ENCODE measurements around the gene EDARADD. TPM values are rescaled to one million over a fixed set of nuclear protein-coding genes. Genes with fewer than 3 reads are reported as not detected.

The EDARADD gene
- total RNA-seq, 1 donor from 2014 or later: 1.4 TPM

GRCh38 chr1:236515443-236515958 lies 121.4 kb downstream of the EDARADD start:
- Mint-ChIP-seq H3K27ac (no peak overlapping the region), H3K4me1 (no peaks in the 10 kb centered on the region), H3K4me3 (no peak overlapping the region), H3K9me3 (no peaks in the 10 kb centered on the region), H3K27me3 (ENCODE audit: insufficient read depth, low read depth) (peaks cover 4% of the 10 kb centered on the region), H3K36me3 (no peaks in the 10 kb centered on the region)
- Histone ChIP-seq H4K20me1 (ENCODE audit: low read depth) (no peaks in the 10 kb centered on the region), H3K27me3 (no peaks in the 10 kb centered on the region), H3K4me3 (no peak overlapping the region), H3F3A (ENCODE audit: low read depth) (no peaks in the 10 kb centered on the region), H3K4me2 (no peak overlapping the region), H3K9me3 (ENCODE audit: low read depth) (no peaks in the 10 kb centered on the region), H3K79me2 (ENCODE audit: low read depth) (no peaks in the 10 kb centered on the region), H3K4me1 (no peaks in the 10 kb centered on the region), H3K36me3 (no peaks in the 10 kb centered on the region), H3K27ac (no peak overlapping the region), H3K9ac (no peak overlapping the region), H2AFZ (replicated peaks) (no peak overlapping the region)
- DNase-seq (ENCODE audit: low spot score): no peak
- TF ChIP-seq CTCF (IDR thresholded peaks at IDR 0.05) (no peak), EZH2phosphoT487 (IDR thresholded peaks at IDR 0.05) (no peak), EZH2 (IDR thresholded peaks at IDR 0.05) (no peak)

- H4K20me1 ChIP-seq (ENCODE audit: low read depth): no peaks in the 10 kb centered on the region
Measured at GRCh38 chr1:236516929-236517704, 123.0 kb downstream of the EDARADD start.

GRCh38 chr1:236518322-236518721 lies 124.2 kb downstream of the EDARADD start:
- H4K20me1 ChIP-seq (ENCODE audit: low read depth): no peaks in the 10 kb centered on the region
- no peak overlapping the region for H2AFZ ChIP-seq (replicated peaks)
- peaks cover 7% of the 10 kb centered on the region for H3K27me3 ChIP-seq
- no peaks in the 10 kb centered on the region for H3K36me3 ChIP-seq
- Mint-ChIP-seq H3K27me3 (ENCODE audit: insufficient read depth, low read depth) (peaks cover 3% of the 10 kb centered on the region), H3K4me3 (no peak overlapping the region), H3K4me1 (no peaks in the 10 kb centered on the region), H3K27ac (no peak overlapping the region), H3K36me3 (no peaks in the 10 kb centered on the region), H3K9me3 (no peaks in the 10 kb centered on the region)
- H3K4me2 ChIP-seq: no peak overlapping the region
- no peaks in the 10 kb centered on the region for H3K4me1 ChIP-seq
- H3F3A ChIP-seq (ENCODE audit: low read depth): peaks cover 9% of the 10 kb centered on the region
- no peak for TF ChIP-seq CTCF (IDR thresholded peaks at IDR 0.05)
- no peak for TF ChIP-seq EZH2phosphoT487 (IDR thresholded peaks at IDR 0.05)
- no peak for TF ChIP-seq EZH2 (IDR thresholded peaks at IDR 0.05)
- no peak overlapping the region for H3K27ac ChIP-seq
- no peaks in the 10 kb centered on the region for H3K79me2 ChIP-seq (ENCODE audit: low read depth)
- H3K9ac ChIP-seq: no peak overlapping the region
- no peaks in the 10 kb centered on the region for H3K9me3 ChIP-seq (ENCODE audit: low read depth)
- DNase-seq (ENCODE audit: low spot score): no peak
- no peak overlapping the region for H3K4me3 ChIP-seq

More at GRCh38 chr1:236516929-236517704, 123.0 kb downstream of the EDARADD start:
- H3K4me1 ChIP-seq: no peaks in the 10 kb centered on the region
- no peak overlapping the region for H2AFZ ChIP-seq (replicated peaks)
- no peak overlapping the region for H3K4me3 Mint-ChIP-seq
- no peak overlapping the region for H3K27ac ChIP-seq
- H3K9ac ChIP-seq: no peak overlapping the region
- no peaks in the 10 kb centered on the region for H3K4me1 Mint-ChIP-seq
- H3K27ac Mint-ChIP-seq: no peak overlapping the region
- no peak overlapping the region for H3K4me3 ChIP-seq
- H3K79me2 ChIP-seq (ENCODE audit: low read depth): no peaks in the 10 kb centered on the region
- H3K9me3 Mint-ChIP-seq: no peaks in the 10 kb centered on the region
- H3F3A ChIP-seq (ENCODE audit: low read depth): no peaks in the 10 kb centered on the region
- no peak for DNase-seq (ENCODE audit: low spot score)
- H3K27me3 ChIP-seq: no peaks in the 10 kb centered on the region
- TF ChIP-seq CTCF (IDR thresholded peaks at IDR 0.05) (no peak), EZH2phosphoT487 (IDR thresholded peaks at IDR 0.05) (no peak), EZH2 (IDR thresholded peaks at IDR 0.05) (no peak)
- no peak overlapping the region for H3K4me2 ChIP-seq
- no peaks in the 10 kb centered on the region for H3K36me3 ChIP-seq
- no peaks in the 10 kb centered on the region for H3K9me3 ChIP-seq (ENCODE audit: low read depth)
- no peaks in the 10 kb centered on the region for H3K36me3 Mint-ChIP-seq
- H3K27me3 Mint-ChIP-seq (ENCODE audit: insufficient read depth, low read depth): peaks cover 3% of the 10 kb centered on the region

Data from neural progenitor cell (in vitro differentiated cells).